IPS DF 4.7 (cell line): ENCODE data around the gene MAST4.

ENCODE experiments used
- DNase-seq: peaks from one replicate; pipeline ENCODE4 v3.0.0-alpha.2; 2013; ENCODE audit warnings: low spot score; ENCODE audit errors: extremely low read depth

Gene MAST4

DNA sequence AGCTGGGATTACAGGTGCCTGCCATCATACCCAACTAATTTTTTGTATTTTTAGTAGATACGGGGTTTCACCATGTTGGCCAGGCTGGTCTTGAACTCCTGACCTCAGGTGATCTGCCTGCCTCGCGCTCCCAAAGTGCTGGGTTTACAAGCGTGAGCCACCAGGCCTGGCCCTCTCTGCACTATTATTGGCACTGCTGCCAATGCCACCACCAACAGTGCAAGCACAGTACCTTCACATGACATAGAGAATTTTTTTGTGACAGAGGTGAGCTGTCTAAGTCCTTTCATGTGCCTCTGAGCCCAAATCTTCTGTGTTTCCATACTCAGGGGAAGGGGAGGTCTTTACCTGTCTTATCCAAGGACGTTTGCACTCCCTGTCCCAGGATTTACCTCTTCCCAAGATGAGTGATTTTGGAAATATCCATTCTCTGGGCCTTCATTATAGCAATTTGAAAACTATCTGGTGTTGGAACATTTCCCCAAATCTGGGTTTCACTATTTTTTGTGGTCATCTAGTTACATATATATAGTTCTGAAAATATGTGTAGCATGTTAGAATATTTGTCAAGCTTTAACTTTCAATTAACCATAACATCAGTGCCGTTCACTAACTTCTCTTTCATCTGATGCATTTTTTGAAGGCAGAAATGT is 605.8 kb downstream of the MAST4 start:
- DNase-seq, result no peak

DNA sequence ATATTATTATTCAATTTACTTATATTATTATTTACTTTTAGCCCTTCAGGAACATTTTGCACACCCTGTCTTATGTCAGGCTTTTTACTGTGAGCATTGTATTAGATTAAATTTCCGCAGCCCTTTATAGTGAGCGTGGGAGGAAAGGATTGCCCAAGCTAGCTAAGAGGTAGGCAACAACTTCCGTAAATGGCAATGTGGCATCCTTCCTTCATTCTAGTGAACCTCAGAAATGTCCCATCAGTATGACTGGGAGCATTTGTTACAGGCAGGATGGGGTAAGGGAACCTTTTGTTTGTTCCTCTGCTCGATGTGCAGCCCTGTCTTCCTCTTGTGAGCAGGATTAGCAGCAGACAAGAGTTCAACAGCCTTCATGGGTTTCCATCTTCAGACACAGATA is 606.6 kb downstream of the MAST4 start:
- no peak for DNase-seq

DNA sequence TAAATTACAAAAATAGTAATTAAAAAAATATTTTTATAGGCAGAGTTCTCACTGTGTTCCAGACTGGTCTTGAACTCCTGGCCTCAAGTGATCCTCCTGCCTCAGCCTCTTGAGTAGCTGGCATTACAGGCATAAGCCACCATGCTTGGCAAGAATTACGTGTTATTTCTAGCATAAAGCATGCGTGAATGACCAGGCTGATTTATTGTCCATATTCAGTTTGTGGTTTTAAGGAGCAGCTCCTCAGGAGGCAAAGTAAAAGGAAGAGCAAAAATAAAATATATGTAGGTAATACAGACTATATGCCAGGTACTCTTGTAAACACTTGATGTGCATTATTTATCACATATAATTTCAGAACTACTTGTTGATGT is 607.5 kb downstream of the MAST4 start:
- no peak for DNase-seq

DNA sequence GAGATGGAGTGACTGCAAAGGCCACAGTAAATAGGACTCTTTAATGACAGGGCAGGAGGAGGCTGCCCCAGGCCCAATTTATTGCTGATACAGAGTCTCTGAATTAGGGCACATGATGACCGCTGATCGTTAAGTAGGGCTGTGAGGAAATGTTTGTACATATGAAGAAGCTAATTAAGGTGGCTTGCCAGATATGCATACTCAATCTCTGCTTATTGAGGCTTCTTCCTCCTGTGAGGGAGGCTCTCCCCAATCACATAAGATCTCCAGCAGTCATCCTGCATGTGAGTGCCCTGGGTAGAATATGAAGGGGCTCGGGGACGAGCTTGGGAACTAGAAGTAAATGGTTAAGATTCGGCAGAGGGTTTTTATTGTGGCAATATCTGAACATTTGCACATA is 608.6 kb downstream of the MAST4 start:
- no peak for DNase-seq

DNA sequence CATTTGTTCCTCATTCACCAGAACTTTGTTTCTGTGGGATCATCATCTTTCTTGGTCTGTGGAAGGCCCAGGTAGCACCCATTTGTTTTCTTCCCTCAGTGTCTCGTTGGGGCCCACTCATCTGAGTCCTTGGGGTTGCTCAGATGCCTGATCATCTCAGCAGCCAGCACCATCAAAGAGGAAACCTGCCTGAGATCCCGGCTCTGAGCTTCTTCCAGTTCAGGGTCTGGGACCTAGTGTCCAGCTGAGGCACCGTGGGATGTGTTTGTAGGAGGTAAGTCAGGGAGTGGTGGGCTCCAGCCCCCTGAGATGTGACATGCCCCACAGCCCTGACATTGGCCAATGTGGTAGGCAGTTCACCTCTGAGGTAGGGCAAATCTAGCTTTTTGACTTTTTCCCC is 609.8 kb downstream of the MAST4 start:
- no peak for DNase-seq

DNA sequence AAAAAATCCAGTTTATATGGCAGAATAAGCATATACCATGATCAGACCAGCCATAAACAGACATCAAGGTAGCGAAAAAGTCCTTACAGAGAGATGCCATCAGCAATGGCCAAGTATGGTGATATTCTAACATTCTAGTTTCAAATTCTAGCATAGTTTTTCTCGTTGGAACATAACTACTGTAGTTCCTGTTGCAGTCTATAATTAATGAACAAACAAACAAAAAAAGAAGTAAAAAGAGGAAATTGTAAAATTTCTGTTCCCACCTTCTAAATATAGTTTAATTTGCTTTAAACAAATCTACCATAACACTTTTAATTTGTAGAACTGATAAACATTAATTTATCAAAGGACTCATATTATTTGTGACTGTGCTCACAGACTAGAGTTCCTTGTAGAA is 610.3 kb downstream of the MAST4 start:
- DNase-seq, result no peak

DNA sequence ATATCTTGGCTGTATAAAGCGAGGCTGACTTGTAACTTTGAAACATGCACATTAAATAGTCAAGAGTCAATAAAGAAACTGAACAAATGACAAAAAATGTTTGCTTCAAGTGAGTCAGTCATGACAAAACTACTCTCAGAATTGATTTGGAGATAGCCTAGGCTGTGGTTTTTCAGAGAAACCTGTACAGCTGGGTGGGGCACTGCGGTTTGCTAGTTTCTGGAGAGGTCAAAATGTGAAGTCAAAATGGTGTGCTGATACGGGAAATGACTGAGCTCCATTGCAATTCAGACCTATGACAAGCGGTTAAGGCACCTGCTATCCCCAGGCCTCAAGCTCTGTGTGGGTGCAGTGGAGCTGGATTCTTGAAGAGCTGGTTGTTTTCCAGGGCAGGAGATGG is 610.7 kb downstream of the MAST4 start:
- DNase-seq, result no peak

DNA sequence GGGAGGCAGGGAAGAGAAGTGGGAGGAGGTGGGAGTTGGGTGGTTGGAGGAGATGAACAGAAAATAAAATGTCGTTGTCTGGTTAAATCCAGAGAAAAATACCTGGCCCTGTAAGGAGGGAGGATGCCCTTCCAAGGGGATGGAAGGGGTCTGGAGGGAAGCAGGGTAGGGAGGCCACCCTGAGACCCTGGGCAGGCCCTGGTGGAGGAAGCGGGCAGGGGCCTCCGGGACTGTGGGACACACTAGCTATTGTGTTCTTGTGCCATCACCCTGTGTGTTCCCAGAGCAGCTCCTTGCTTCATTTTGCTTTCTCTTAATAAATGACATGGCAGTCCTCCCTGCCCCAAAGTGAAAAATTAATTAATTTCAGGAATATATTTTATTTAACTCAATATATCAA is 612.2 kb downstream of the MAST4 start:
- no peak for DNase-seq

DNA sequence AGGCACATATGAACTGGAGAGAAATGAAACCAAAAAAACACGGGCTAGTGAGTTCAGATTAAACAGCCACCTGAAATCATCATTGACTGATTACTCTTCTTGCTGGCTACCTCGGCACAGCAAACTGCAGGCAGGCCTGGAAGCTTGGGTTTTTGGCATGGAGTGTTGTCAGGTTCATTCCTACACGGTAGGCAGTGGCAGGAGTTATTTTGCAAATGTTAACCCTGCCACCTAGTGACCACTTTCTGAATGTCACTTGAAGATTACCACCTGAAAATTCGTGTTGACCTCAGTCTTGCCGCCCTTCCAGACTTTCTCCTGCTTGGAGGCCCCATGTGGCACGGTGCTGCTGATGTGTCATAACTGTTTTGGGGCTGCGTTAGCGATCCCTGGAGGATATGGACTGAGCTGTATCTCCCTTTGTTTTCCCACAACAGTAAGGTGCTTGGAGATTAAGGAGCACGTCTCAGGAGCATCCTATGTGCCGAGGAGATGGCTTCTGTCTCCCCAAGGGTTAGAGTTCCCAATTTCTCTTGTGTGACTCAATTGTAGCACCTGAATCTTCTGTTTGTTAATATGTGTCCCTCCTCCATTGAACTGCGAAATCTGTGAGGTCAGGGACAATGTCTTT is 613.1 kb downstream of the MAST4 start:
- DNase-seq, result peak; percentile 82

DNA sequence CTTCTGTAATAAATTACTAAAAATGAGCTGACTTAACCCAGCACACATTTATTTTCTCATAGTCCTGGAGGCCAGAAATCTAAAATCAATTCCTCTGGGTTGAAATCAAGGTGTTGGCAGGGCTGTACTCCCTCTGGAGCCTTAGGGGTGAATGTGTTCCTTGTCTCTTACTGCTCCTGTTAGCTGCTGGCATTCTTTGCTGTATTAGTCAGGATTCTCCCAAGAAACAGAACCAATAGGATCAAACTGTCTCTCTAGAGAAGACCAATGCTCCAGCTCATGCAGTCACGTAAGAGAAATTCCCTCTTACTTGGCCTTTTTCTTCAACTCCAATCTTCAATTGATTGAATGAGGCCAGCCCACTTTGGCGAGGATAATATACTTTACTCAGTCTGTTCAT is 615.7 kb downstream of the MAST4 start:
- DNase-seq, result no peak

DNA sequence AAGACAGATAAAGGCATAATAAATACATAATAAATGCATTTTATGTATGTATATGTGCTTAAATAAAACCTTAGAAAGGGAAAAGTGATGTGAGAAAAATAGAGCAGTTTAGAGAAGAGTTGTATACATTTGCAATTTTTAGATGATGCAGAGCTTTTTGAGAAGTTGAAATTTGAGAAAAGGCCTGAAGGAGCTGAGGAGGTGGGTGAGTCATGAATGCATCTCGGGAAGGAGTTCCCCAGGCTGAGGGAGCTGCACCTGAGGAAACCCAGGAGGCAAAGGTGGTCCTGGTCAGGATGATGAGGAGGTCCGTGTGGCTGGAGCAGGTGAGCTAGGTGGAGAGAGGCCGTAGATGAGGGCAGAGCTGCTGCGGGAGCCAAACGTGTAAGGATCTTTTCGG is 617.8 kb downstream of the MAST4 start:
- no peak for DNase-seq

DNA sequence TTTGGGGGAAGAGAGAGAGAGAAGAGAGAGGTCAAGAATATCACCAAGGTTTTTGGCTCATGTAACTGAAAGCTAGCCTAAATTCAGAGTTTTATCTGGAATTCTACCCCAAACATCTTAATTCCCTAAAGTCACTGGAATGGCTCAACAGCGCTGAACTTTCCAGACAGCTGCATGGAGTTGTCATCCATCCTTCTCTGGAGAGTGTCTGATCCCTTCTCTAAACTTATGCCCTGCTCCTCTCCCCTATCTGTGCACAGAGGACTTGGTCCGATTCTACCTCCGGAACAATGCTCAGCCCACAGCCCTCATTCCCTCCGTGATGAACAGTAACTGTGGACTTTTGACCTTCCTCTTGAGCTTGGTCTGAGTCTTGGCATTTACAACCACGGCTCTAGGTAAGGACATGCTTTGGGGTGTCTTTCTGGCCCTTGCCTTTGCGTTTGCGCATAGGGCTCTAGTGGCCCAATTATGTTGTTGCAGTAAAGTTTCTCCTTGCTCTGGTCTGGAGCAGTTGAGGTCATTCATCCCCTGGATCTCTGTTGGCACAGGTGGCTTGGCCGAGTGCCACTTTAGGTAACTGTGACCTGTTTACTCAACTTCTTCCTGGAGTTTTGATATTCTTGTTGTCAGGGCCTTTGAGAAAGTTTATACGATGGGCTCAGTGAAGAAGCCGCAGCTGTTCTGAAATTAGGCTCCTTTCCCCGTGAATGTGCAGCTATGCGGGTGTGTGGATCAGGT is 618.7 kb downstream of the MAST4 start:
- DNase-seq, result no peak

DNA sequence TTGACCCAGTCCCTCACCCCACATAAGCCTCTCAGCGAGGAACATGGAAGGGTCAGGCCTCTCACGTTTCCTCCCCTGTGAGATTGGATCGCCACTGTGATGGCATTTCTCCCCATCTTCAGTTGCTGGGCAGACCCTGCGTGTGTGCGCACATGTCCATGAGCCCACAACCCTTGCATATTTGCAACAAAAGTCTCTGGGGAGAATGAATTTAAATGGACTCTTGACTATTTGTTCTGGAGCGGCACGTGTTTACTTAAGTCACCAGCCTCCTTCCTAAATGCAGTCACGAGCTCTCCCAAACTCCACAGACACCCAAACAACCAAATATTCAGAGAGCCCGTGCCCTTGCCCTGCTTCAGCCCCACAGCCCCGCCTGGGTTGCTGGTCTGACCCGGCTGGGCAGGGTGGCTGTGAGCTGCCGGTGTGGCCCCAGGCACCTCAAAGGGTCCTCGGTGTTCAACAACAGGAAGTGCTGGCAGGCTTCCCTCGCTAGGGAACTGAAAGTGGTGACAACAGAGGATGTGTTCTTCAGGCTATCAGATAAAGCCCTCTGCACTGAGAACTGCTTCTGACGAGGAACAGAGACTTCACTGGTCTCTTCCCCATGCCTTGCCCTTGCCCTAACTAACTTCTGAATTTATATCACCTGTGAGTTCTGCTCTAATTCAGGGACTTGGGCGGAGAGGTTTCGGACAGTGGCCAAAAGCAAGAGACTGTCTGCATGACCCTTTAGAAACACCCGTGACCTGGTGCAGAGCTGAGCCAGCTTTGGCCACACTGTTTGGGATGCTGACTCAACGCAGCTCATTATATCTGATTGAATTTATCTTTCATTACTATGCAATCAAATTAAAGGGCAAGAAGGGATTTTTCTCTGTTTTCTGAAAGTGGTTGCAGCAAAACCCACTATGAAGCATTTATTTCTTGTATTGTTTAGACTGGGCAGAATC is 619.6 kb downstream of the MAST4 start:
- DNase-seq, result no peak

DNA sequence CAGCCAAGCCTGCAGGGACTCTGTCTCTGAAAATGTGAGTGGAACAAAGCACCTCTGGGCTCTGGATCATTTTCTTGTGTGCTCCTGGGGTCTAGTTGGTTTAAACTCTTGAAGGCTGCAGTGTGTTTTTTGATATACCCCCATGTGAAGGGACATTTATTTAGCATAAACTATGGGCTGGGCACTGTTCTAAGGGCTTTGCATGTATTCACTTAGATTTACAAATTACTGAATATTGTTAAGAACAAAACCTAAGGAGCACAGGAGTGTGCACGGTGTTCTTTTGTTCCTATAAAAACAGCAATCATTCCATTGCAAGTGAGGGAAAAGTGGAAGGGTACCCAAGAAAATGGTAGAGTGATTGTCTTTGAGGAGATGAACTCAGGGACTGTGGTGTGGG is 620.4 kb downstream of the MAST4 start:
- DNase-seq, result no peak
